Smooth muscle cell of the umbilical artery (primary cell): Measurements from ENCODE around the gene ITPR1. TPM values are rescaled to one million over a fixed set of nuclear protein-coding genes. Genes with fewer than 3 reads are reported as not detected.

ENCODE experiments used
- total RNA-seq: library from RNA; depleted of rRNA; stranded (reverse); fragments of >200 nt; gene quantifications from 2 replicates; pipeline ENCODE4 v1.2.3, GENCODE V29; 2014

Gene ITPR1
- 51.3 and 57.9 TPM in 2 replicates for total RNA-seq

GRCh38 chr3:4493014-4493940 is at the start of gene ITPR1:
Gene ITPR1 (plus strand): TSS chr3:4493348. CDS start chr3:4516492, 23,144 bp downstream.

GRCh38 chr3:4466741-4467521 is 26.2 kb upstream of the ITPR1 start, which contains the start of gene SUMF1:
Gene SUMF1 (minus strand): TSS chr3:4467269. CDS start chr3:4467245, 24 bp downstream.

Other genes with a start within 250 kb of the ITPR1 start
- 9.5 and 10.7 TPM in 2 replicates for gene SETMAR, start 190.0 kb upstream of the ITPR1 start, total RNA-seq
- 116 and 141 TPM in 2 replicates for gene SUMF1, start 26.1 kb upstream of the ITPR1 start, total RNA-seq